NCI-H1092 treated with DMSO at 0.1 percent for 48 hours (cell line): ENCODE results near the gene ALS2CL.

Source experiments
- DNase-seq: peaks from one replicate; lab custom pipeline; 2025; lab: John Stamatoyannopoulos, UW

The ALS2CL gene

GRCh38 chr3:46678280-46678679, 15.2 kb downstream of the ALS2CL start:
- no peak for DNase-seq

GRCh38 chr3:46677411-46677726, 16.1 kb downstream of the ALS2CL start:
- no peak for DNase-seq

- no peak for DNase-seq
Observed at GRCh38 chr3:46676601-46677410, 16.7 kb downstream of the ALS2CL start.

- DNase-seq, result no peak
Observed at GRCh38 chr3:46675843-46676567, 17.5 kb downstream of the ALS2CL start.

- no peak for DNase-seq
Observed at GRCh38 chr3:46675426-46675825, 18.1 kb downstream of the ALS2CL start.

GRCh38 chr3:46674031-46674845, 19.2 kb downstream of the ALS2CL start:
- no peak for DNase-seq

- DNase-seq, result no peak
Observed at GRCh38 chr3:46673151-46674030, 20.1 kb downstream of the ALS2CL start.

GRCh38 chr3:46672349-46672695, 21.2 kb downstream of the ALS2CL start:
- DNase-seq, result no peak

- no peak for DNase-seq
Observed at GRCh38 chr3:46671541-46672348, 21.7 kb downstream of the ALS2CL start.

GRCh38 chr3:46670891-46671427, 22.5 kb downstream of the ALS2CL start:
- no peak for DNase-seq

- no peak for DNase-seq
Observed at GRCh38 chr3:46670000-46670890, 23.2 kb downstream of the ALS2CL start.

- DNase-seq, result no peak
Observed at GRCh38 chr3:46669191-46669999, 24.1 kb downstream of the ALS2CL start.

GRCh38 chr3:46668591-46668990, 24.9 kb downstream of the ALS2CL start:
- no peak for DNase-seq

- no peak for DNase-seq
Observed at GRCh38 chr3:46668116-46668515, 25.4 kb downstream of the ALS2CL start.

GRCh38 chr3:46667657-46668056, 25.8 kb downstream of the ALS2CL start:
- DNase-seq, result no peak

GRCh38 chr3:46667061-46667621, 26.3 kb downstream of the ALS2CL start:
- DNase-seq, result no peak

GRCh38 chr3:46666453-46666845, 27.0 kb downstream of the ALS2CL start:
- DNase-seq, result peak; percentile 27

GRCh38 chr3:46665763-46666452, 27.6 kb downstream of the ALS2CL start:
- DNase-seq, result peak; percentile 52
